ENCODE measurements around the gene KIAA1143. TPM values are rescaled to one million over a fixed set of nuclear protein-coding genes. Genes with fewer than 3 reads are reported as not detected.

The KIAA1143 gene
- total and polyA plus RNA-seq, 2 donors (not counting 1 experiment from before 2014, with no cell fraction given): 5.3 to 29.4 TPM

DNA sequence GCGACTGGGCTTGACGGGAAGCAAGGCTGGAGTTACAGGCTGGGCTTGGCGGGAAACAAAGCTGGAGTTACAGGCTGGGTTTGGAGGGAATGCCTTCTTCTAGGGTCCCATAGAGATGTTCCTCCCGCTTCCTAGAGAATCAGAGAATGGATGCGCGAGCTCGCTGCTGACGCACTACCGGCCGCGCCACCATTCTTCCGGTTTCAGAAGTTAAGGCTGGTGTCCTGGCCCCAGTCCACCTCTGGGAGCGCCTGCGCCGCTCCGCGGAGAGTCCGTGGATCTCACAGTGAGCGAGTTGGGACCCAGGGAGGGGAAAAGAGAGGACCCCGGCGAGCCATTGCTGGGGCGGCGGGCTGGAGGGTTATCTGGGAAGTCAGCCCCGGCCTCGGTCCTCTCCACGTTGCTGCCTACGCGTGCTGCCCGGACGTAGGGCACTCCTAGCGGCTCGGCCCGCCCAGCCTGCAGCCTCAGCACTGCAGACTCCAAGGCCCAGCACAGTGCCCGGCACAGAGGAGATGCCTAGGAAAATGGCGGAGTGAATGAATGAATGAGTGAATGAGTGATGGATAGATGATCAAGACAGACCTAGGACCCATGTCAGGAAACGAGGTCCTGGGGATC is 48.9 kb downstream of the KIAA1143 start, which contains the start of gene ZNF502:
Gene ZNF502 (plus strand): TSS at position 206 of the 621 bp plus-strand sequence. CDS start 7,602 bp downstream, outside the sequence.
- peak within 1 kb of the TSS; percentile 64 for H3K4me2 ChIP-seq (replicated peaks; ENCODE audit: low read depth, low read length, poor library complexity, severe bottlenecking)
- H3K4me3 ChIP-seq (ENCODE audit: control extremely low read depth in 1 of 5, extremely low read depth in 1 of 5, insufficient read depth in 1 of 5, low read depth in 2 of 5, low read length in 4 of 5): peak within 1 kb of the TSS; percentile 67 to 75 (median 71)
- peak within 1 kb of the TSS; percentile 67 for H3K9ac ChIP-seq (ENCODE audit: low read length)
- Mint-ChIP-seq H3K4me1 (peaks cover 15% of the 10 kb centered on the region), H3K27me3 (peaks cover 20% of the 10 kb centered on the region), H3K4me3 (peak within 1 kb of the TSS; percentile 91), H3K27ac (peak within 1 kb of the TSS; percentile 73), H3K9me3 (ENCODE audit: insufficient read depth) (peaks cover 22% of the 10 kb centered on the region)
- no peaks in the 10 kb centered on the region for H3K79me2 ChIP-seq (ENCODE audit: control insufficient read depth, insufficient read depth, low read length)
- DNase-seq (peak; percentile 79), ATAC-seq (ENCODE audit: low read depth) (peak; percentile 84)
- intact Hi-C loops (cut with micrococcal nuclease): loop anchor here (1.0 kb wide), 3 partner anchors 17 to 49 kb away; partner anchors contain the start of genes KIAA1143, KIF15 and ZNF501
- peak within 1 kb of the TSS; percentile 86 for H2AFZ ChIP-seq (ENCODE audit: insufficient read depth, low read depth, low read length, poor library complexity, severe bottlenecking)
- ChIA-PET CTCF (interaction anchor here (1.3 to 3.1 kb wide), 2 partner anchors 15 to 16 kb away, joined by 3 to 15 read pairs; partner anchors contain the start of gene ZNF501), POLR2A (interaction anchor here (0.6 to 1.3 kb wide), 2 partner anchors 17 to 99 kb away, joined by 3 to 6 read pairs; partner anchors contain the start of gene ZNF501)
- no peaks in the 10 kb centered on the region for H4K20me1 ChIP-seq (ENCODE audit: control insufficient read depth, insufficient read depth, low read length, poor library complexity, severe bottlenecking)
- H3K27me3 ChIP-seq (replicated peaks in 1 of 4; ENCODE audit: control extremely low read depth in 1 of 4, control insufficient read depth in 3 of 4, insufficient read depth in 4 of 4, low read length in 3 of 4): peaks cover 0 to 11% (median 3%) of the 10 kb centered on the region in 4 experiments
- 6% methylated on average over 36 of the region's 36 CpGs for WGBS (ENCODE audit: insufficient coverage)
- H3K27ac ChIP-seq (ENCODE audit: low read length in 2 of 2): peak within 1 kb of the TSS; percentile 38 to 44
- H3K9me3 ChIP-seq (ENCODE audit: control extremely low read depth in 1 of 3, control insufficient read depth in 2 of 3, insufficient read depth in 1 of 3, low read length in 2 of 3): peaks cover 8 to 40% (median 37%) of the 10 kb centered on the region in 3 donors
- no peak for TF ChIP-seq EZH2 (IDR thresholded peaks at IDR 0.05; ENCODE audit: borderline replicate concordance, insufficient read depth, low read depth, low read length, poor library complexity, severe bottlenecking)
- TF ChIP-seq, protein P1, sequence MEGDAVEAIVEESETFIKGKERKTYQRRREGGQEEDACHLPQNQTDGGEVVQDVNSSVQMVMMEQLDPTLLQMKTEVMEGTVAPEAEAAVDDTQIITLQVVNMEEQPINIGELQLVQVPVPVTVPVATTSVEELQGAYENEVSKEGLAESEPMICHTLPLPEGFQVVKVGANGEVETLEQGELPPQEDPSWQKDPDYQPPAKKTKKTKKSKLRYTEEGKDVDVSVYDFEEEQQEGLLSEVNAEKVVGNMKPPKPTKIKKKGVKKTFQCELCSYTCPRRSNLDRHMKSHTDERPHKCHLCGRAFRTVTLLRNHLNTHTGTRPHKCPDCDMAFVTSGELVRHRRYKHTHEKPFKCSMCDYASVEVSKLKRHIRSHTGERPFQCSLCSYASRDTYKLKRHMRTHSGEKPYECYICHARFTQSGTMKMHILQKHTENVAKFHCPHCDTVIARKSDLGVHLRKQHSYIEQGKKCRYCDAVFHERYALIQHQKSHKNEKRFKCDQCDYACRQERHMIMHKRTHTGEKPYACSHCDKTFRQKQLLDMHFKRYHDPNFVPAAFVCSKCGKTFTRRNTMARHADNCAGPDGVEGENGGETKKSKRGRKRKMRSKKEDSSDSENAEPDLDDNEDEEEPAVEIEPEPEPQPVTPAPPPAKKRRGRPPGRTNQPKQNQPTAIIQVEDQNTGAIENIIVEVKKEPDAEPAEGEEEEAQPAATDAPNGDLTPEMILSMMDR (IDR thresholded peaks at IDR 0.05): no peak
- H3K4me1 ChIP-seq (ENCODE audit: control insufficient read depth in 2 of 2, insufficient read depth in 2 of 2, low read length in 2 of 2): peaks cover 3 to 16% of the 10 kb centered on the region in 2 donors
- peaks cover 4% of the 10 kb centered on the region in 2 experiments for H3K36me3 ChIP-seq (replicated peaks in 1 of 2; ENCODE audit: control extremely low read depth in 1 of 2, control insufficient read depth in 1 of 2, extremely low read depth in 1 of 2, insufficient read depth in 2 of 2, low read length in 1 of 2)

Other genes with a start within 250 kb of the KIAA1143 start
- 8.0 and 8.5 TPM in 2 replicates for gene ZKSCAN7, start 206.4 kb downstream of the KIAA1143 start, total RNA-seq
- 2.9 and 3.4 TPM in 2 replicates for gene ZKSCAN7, start 206.4 kb downstream of the KIAA1143 start, polyA plus RNA-seq
- 7.5 and 8.7 TPM in 2 replicates for gene ZNF660, start 176.7 kb downstream of the KIAA1143 start, total RNA-seq
- 0.49 and 0.92 TPM in 2 replicates for gene ZNF660, start 176.7 kb downstream of the KIAA1143 start, polyA plus RNA-seq
- gene ZNF197, start 136.6 kb downstream of the KIAA1143 start, total RNA-seq: 16.9 and 17.7 TPM in 2 replicates
- gene ZNF197, start 136.6 kb downstream of the KIAA1143 start, polyA plus RNA-seq: 3.9 and 4.4 TPM in 2 replicates
- 12.1 and 16.6 TPM in 2 replicates for gene ZNF35, start 112.9 kb downstream of the KIAA1143 start, total RNA-seq
- 1.4 and 2.5 TPM in 2 replicates for gene ZNF35, start 112.9 kb downstream of the KIAA1143 start, polyA plus RNA-seq
- gene ZNF502, start 49.0 kb downstream of the KIAA1143 start, total RNA-seq: 5.4 and 5.5 TPM in 2 replicates
- gene ZNF502, start 49.0 kb downstream of the KIAA1143 start, polyA plus RNA-seq: 1.4 and 1.9 TPM in 2 replicates
- 6.1 and 7.2 TPM in 2 replicates for gene ZNF501, start 32.0 kb downstream of the KIAA1143 start, total RNA-seq
- gene ZNF501, start 32.0 kb downstream of the KIAA1143 start, polyA plus RNA-seq: 0.79 and 1.1 TPM in 2 replicates
- gene KIF15, start 175 bp upstream of the KIAA1143 start, total RNA-seq: 1.4 and 2.2 TPM in 2 replicates
- gene KIF15, start 175 bp upstream of the KIAA1143 start, polyA plus RNA-seq: 0.28 and 0.36 TPM in 2 replicates
- gene TMEM42, start 100.3 kb upstream of the KIAA1143 start, total RNA-seq: 22.6 and 22.7 TPM in 2 replicates
- gene TMEM42, start 100.3 kb upstream of the KIAA1143 start, polyA plus RNA-seq: 28.7 and 32.4 TPM in 2 replicates
- not detected in 2 replicates for gene TGM4, start 113.0 kb upstream of the KIAA1143 start, total RNA-seq
- gene TGM4, start 113.0 kb upstream of the KIAA1143 start, polyA plus RNA-seq: not detected in 2 replicates
- 46.4 and 52.6 TPM in 2 replicates for gene ZDHHC3, start 214.6 kb upstream of the KIAA1143 start, total RNA-seq
- gene ZDHHC3, start 214.6 kb upstream of the KIAA1143 start, polyA plus RNA-seq: 27.3 and 37.2 TPM in 2 replicates
- 32.9 and 40.0 TPM in 2 replicates for gene EXOSC7, start 214.6 kb upstream of the KIAA1143 start, total RNA-seq
- 25.5 and 33.7 TPM in 2 replicates for gene EXOSC7, start 214.6 kb upstream of the KIAA1143 start, polyA plus RNA-seq

Data from B cell (primary cell).